Lower leg skin (tissue), 3 donors: Measurements from ENCODE around the gene SHANK1.

ENCODE experiments used
- CTCF ChIP-seq, 3 donors: fragments of 450-650 bp; IDR thresholded peaks; one replicate each; pipeline ENCODE4 v1.5.1; 2016; ENCODE audit warnings: antibody characterized with exemption in 3 of 3, mild to moderate bottlenecking in 3 of 3, moderate library complexity in 2 of 3
- POLR2A ChIP-seq, 2 donors: fragments of 450-650 bp; IDR thresholded peaks; one replicate each; pipeline ENCODE4 v1.6.1; 2016 to 2017; ENCODE audit warnings: antibody characterized with exemption in 2 of 2, mild to moderate bottlenecking in 1 of 2, moderate library complexity in 1 of 2

- TF ChIP-seq CTCF (IDR thresholded peaks at IDR 0.05) (peak in 1 of 3 donors; percentile 35), POLR2A (IDR thresholded peaks at IDR 0.05) (no peak)
Measured at GRCh38 chr19:50724522-50725217, 5.1 kb upstream of the SHANK1 start.
